Activated CD8-positive, alpha-beta T cell treated with anti-CD3 and anti-CD28 coated beads for 36 hours (primary cell): ENCODE measurements around the gene LDHA. TPM values are rescaled to one million over a fixed set of nuclear protein-coding genes. Genes with fewer than 3 reads are reported as not detected.

ENCODE experiments used
- ATAC-seq: fragments of 200-7000 bp; cut with Tn5 transposase; one replicate; pipeline ENCODE4 v1.10.0; 2021; ENCODE audit warnings: mild to moderate bottlenecking, moderate library complexity
- CTCF ChIA-PET: fragments of 350-600 bp; sonication (Branson Sonifier 250); formaldehyde crosslinking; loops from one replicate; lab custom pipeline; 2021; ENCODE audit warnings: antibody characterized with exemption; lab: Charles Lee
- POLR2A ChIA-PET: fragments of 350-600 bp; sonication (Branson Sonifier 250); formaldehyde crosslinking; loops from one replicate; lab custom pipeline; 2021; ENCODE audit warnings: antibody characterized with exemption; lab: Charles Lee
- DNase-seq: peaks from one replicate; pipeline ENCODE4 v3.0.0-alpha.2; 2020
- H3K27ac Mint-ChIP-seq: one replicate; pipeline ENCODE4 v1.8.0; 2021; ENCODE audit warnings: mild to moderate bottlenecking, mixed read lengths
- H3K27me3 Mint-ChIP-seq: one replicate; pipeline ENCODE4 v1.8.0; 2021; ENCODE audit warnings: mixed read lengths
- H3K36me3 Mint-ChIP-seq: one replicate; pipeline ENCODE4 v1.8.0; 2021; ENCODE audit warnings: low read depth, mixed read lengths
- H3K4me1 Mint-ChIP-seq: one replicate; pipeline ENCODE4 v1.8.0; 2021; ENCODE audit warnings: low read depth, mixed read lengths
- H3K4me3 Mint-ChIP-seq: one replicate; pipeline ENCODE4 v1.8.0; 2021; ENCODE audit warnings: mild to moderate bottlenecking, moderate library complexity, mixed read lengths
- H3K9me3 Mint-ChIP-seq: one replicate; pipeline ENCODE4 v1.8.0; 2021; ENCODE audit warnings: mixed read lengths
- intact Hi-C: fragments of 100-400 bp; cut with micrococcal nuclease; formaldehyde crosslinking; loops from one replicate; pipeline ENCODE4 v1.10.0; 2022
- total RNA-seq, 2 experiments: library from RNA; stranded (reverse); gene quantifications; one replicate each; pipeline ENCODE4 v1.2.3, GENCODE V29; 2021
- TF ChIP-seq, protein P1 (sequence below): fragments of 200-600 bp; IDR thresholded peaks from one replicate; pipeline ENCODE4 v1.8.0; 2022; ENCODE audit warnings: antibody characterized with exemption, mild to moderate bottlenecking

LDHA gene
- total RNA-seq = 1,000 to 10,000 TPM; 2,418 to 2,447 TPM

GRCh38 chr11:18394275-18394927 is at the start of gene LDHA:
TSS of gene LDHA (plus strand) at chr11:18394563. CDS start at chr11:18396843, 2,280 bp downstream.
- Mint-ChIP-seq H3K27ac (peak within 1 kb of the TSS; percentile 98), H3K36me3 (peaks cover 46% of the 10 kb centered on the region), H3K4me3 (peak within 1 kb of the TSS; percentile 95), H3K4me1 (peaks cover 45% of the 10 kb centered on the region), H3K9me3 (no peaks in the 10 kb centered on the region), H3K27me3 (no peaks in the 10 kb centered on the region)
- TF ChIP-seq, protein P1, sequence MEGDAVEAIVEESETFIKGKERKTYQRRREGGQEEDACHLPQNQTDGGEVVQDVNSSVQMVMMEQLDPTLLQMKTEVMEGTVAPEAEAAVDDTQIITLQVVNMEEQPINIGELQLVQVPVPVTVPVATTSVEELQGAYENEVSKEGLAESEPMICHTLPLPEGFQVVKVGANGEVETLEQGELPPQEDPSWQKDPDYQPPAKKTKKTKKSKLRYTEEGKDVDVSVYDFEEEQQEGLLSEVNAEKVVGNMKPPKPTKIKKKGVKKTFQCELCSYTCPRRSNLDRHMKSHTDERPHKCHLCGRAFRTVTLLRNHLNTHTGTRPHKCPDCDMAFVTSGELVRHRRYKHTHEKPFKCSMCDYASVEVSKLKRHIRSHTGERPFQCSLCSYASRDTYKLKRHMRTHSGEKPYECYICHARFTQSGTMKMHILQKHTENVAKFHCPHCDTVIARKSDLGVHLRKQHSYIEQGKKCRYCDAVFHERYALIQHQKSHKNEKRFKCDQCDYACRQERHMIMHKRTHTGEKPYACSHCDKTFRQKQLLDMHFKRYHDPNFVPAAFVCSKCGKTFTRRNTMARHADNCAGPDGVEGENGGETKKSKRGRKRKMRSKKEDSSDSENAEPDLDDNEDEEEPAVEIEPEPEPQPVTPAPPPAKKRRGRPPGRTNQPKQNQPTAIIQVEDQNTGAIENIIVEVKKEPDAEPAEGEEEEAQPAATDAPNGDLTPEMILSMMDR = no peak
- CTCF ChIA-PET = interaction anchor here (1.4 to 5.4 kb wide), 2 partner anchors 11 to 151 kb away, joined by 7 to 32 read pairs; no protein-coding TSS in a partner anchor
- peak; percentile 100 for DNase-seq
- intact Hi-C loops = loop anchor here (1.0 to 2.0 kb wide), 2 partner anchors 10 to 72 kb away; partner anchors contain the start of genes GTF2H1 and HPS5
- POLR2A ChIA-PET = interaction anchor here (0.6 to 7.3 kb wide), 24 partner anchors 11 to 381 kb away, joined by 3 to 128 read pairs (median 4); partner anchors contain the start of genes GTF2H1, HPS5, SAAL1 and SERGEF
- ATAC-seq = peak; percentile 83

- ATAC-seq (no peak), DNase-seq (no peak)
- Mint-ChIP-seq H3K4me1 (peaks cover 4% of the 10 kb centered on the region), H3K27ac (peak overlapping the region; percentile 48), H3K9me3 (no peaks in the 10 kb centered on the region), H3K4me3 (no peak overlapping the region), H3K27me3 (no peaks in the 10 kb centered on the region), H3K36me3 (peaks cover 34% of the 10 kb centered on the region)
- ChIA-PET POLR2A (interaction anchor here (1.2 kb wide), 1 partner anchor 16 kb away, joined by 4 read pairs; no protein-coding TSS in a partner anchor), CTCF (interaction anchor here (1.1 to 2.3 kb wide), 3 partner anchors 11 to 104 kb away, joined by 3 to 5 read pairs (median 4); no protein-coding TSS in a partner anchor)
- intact Hi-C loops = no loop called here
- TF ChIP-seq, protein P1 = no peak
Measured at GRCh38 chr11:18347471-18348125, 46.8 kb upstream of the LDHA start.

DNA sequence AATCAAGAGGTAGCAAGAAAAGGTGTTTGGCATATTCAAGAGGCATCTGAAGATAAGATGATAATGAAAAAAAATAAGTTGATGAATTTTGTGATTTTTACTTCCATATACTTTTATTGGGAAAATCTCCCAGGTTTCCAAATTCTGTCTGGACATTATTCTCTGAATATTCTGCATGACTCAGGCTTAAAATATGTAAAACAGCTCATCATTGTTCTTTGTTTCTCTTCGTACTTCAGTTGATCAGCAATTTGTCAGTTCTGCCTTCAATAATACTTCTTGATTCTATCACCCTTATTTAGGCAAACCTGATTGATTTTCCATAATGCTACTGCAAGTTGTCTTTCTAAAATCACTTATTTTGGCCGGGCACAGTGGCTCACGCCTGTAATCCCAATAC is 41.8 kb upstream of the LDHA start:
- no peak overlapping the region for H3K27ac Mint-ChIP-seq
- H3K4me3 Mint-ChIP-seq = no peak overlapping the region
- ChIA-PET POLR2A (interaction anchor here (1.1 kb wide), 1 partner anchor 22 kb away, joined by 3 read pairs; no protein-coding TSS in a partner anchor), CTCF (no interaction called here)
- intact Hi-C loops = no loop called here
- no peak for DNase-seq
- H3K27me3 Mint-ChIP-seq = no peaks in the 10 kb centered on the region
- peaks cover 50% of the 10 kb centered on the region for H3K36me3 Mint-ChIP-seq
- ATAC-seq = no peak
- H3K4me1 Mint-ChIP-seq = peaks cover 4% of the 10 kb centered on the region
- TF ChIP-seq, protein P1 = no peak
- no peaks in the 10 kb centered on the region for H3K9me3 Mint-ChIP-seq

DNA sequence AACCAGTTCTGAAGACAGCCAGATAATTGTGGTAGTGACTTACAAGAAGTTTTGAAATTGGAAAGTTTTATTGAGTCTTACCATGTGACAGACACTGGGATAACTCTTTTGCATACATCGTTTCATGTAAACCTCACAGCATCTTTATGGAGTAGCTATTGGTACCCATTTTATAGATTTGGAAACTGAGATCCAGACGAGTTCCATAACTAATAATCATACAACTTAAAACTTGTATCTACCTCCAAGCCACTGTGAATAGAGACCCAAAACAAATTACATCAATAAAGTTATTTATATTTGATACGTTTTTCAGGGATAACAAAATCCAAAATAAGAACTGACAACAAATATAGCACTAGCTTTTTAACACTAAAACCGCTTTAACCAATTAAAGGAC is 35.7 kb upstream of the LDHA start:
- no peaks in the 10 kb centered on the region for H3K4me1 Mint-ChIP-seq
- ChIA-PET POLR2A (interaction anchor here (0.7 to 1.7 kb wide), 4 partner anchors 9 to 39 kb away, joined by 3 to 7 read pairs (median 4); no protein-coding TSS in a partner anchor), CTCF (interaction anchor here (1.5 kb wide), 2 partner anchors 10 to 85 kb away, joined by 3 to 5 read pairs; no protein-coding TSS in a partner anchor)
- TF ChIP-seq, protein P1 = no peak
- no peak for ATAC-seq
- H3K4me3 Mint-ChIP-seq = no peak overlapping the region
- DNase-seq = no peak
- H3K9me3 Mint-ChIP-seq = no peaks in the 10 kb centered on the region
- peaks cover 46% of the 10 kb centered on the region for H3K36me3 Mint-ChIP-seq
- H3K27ac Mint-ChIP-seq = no peak overlapping the region
- no peaks in the 10 kb centered on the region for H3K27me3 Mint-ChIP-seq
- intact Hi-C loops = no loop called here
